ENCODE measurements around the gene ABCD3.

- TF ChIP-seq CTCF (IDR thresholded peaks at IDR 0.05; ENCODE audit: low read depth, low read length) = no peak
- TF ChIP-seq POLR2A (IDR thresholded peaks at IDR 0.05; ENCODE audit: extremely low read depth, insufficient read length) = no peak
Measured at GRCh38 chr1:94468708-94469107, 50.5 kb downstream of the ABCD3 start.
